T-helper 17 cell (primary cell): ENCODE data around the gene BEAN1. TPM values are rescaled to one million over a fixed set of nuclear protein-coding genes. Genes with fewer than 3 reads are reported as not detected.

Experiments
- ATAC-seq: fragments of 150-1000 bp; cut with Tn5 transposase; 2 replicates; pipeline ENCODE4 v1.10.0; 2021; ENCODE audit warnings: mild to moderate bottlenecking, moderate library complexity
- DNase-seq, 3 donors: peaks; one replicate each; pipeline versions ENCODE4 v3.0.0 to v3.0.0-alpha.2; 2020 to 2021
- H3K9me3 ChIP-seq: one replicate; pipeline ENCODE4 v1.7.0; 2013; ENCODE audit warnings: low read length, mild to moderate bottlenecking; ENCODE audit not compliant: control insufficient read depth, poor library complexity, severe bottlenecking
- H3K27ac Mint-ChIP-seq: one replicate; pipeline ENCODE4 v1.8.0; 2022; ENCODE audit warnings: mild to moderate bottlenecking, moderate library complexity, mixed read lengths
- H3K27me3 Mint-ChIP-seq: one replicate; pipeline ENCODE4 v1.8.0; 2022; ENCODE audit warnings: mixed read lengths
- H3K36me3 Mint-ChIP-seq: one replicate; pipeline ENCODE4 v1.8.0; 2022; ENCODE audit warnings: low read depth, mixed read lengths
- H3K4me1 Mint-ChIP-seq: one replicate; pipeline ENCODE4 v1.8.0; 2022; ENCODE audit warnings: mild to moderate bottlenecking, mixed read lengths
- H3K4me3 Mint-ChIP-seq: one replicate; pipeline ENCODE4 v1.8.0; 2022; ENCODE audit warnings: mild to moderate bottlenecking, moderate library complexity, mixed read lengths
- total RNA-seq, 4 donors: library from RNA in 2 of 4; stranded (reverse) in 2 of 4; gene quantifications; one replicate each; pipeline ENCODE4 v1.2.3 and lab custom pipeline; 2022 to 2026

The BEAN1 gene
- total RNA-seq, 2 donors from 2014 or later = not detected

DNA sequence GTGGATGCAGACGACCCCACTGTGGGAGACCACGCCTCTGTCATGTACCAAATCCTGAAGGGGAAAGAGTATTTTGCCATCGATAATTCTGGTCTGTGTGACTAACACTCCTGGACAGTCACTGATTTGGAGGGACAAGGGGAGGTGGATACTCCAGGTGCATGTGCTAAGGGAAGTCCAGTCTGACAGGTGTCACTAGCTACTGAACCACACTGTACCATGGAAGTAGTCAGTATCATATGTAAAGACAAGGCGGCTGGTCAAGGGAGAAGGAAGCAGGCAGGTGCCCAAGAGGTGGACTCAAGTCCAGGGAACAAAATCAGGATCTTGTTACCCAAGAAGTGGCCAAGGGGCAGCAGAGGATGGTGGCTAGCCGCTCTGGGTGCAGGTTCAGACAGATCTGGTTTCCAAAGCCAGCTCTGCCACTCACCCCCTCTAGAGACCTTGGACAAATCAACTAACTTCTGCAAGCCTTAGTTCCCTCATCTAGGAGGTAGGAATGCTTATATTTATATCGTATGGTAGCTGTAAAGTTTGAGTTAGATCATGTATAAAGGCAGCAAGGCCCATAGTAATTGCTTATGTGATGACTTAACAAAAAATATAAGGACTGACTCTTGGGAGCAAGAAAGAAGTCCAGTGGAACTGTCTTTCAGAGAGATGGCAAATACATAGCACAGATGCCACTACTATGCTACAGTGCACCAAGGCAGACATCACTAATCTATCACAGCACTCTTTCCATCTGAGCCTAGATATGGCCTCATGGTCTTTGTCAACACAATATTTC, 38.5 kb upstream of the BEAN1 start:
- no peak for DNase-seq
- no peak for ATAC-seq
- H3K27me3 Mint-ChIP-seq = peaks cover 17% of the 10 kb centered on the region
- H3K27ac Mint-ChIP-seq = no peak overlapping the region
- H3K9me3 ChIP-seq = no peaks in the 10 kb centered on the region
- peaks cover 2% of the 10 kb centered on the region for H3K36me3 Mint-ChIP-seq
- no peak overlapping the region for H3K4me3 Mint-ChIP-seq
- H3K4me1 Mint-ChIP-seq = peaks cover 2% of the 10 kb centered on the region

- H3K4me1 Mint-ChIP-seq = peaks cover 2% of the 10 kb centered on the region
- H3K4me3 Mint-ChIP-seq = no peak overlapping the region
- no peaks in the 10 kb centered on the region for H3K9me3 ChIP-seq
- ATAC-seq = no peak
- H3K36me3 Mint-ChIP-seq = peaks cover 2% of the 10 kb centered on the region
- no peak for DNase-seq
- H3K27ac Mint-ChIP-seq = no peak overlapping the region
- peaks cover 17% of the 10 kb centered on the region for H3K27me3 Mint-ChIP-seq
Measured at GRCh38 chr16:66389256-66390176, 37.6 kb upstream of the BEAN1 start.

DNA sequence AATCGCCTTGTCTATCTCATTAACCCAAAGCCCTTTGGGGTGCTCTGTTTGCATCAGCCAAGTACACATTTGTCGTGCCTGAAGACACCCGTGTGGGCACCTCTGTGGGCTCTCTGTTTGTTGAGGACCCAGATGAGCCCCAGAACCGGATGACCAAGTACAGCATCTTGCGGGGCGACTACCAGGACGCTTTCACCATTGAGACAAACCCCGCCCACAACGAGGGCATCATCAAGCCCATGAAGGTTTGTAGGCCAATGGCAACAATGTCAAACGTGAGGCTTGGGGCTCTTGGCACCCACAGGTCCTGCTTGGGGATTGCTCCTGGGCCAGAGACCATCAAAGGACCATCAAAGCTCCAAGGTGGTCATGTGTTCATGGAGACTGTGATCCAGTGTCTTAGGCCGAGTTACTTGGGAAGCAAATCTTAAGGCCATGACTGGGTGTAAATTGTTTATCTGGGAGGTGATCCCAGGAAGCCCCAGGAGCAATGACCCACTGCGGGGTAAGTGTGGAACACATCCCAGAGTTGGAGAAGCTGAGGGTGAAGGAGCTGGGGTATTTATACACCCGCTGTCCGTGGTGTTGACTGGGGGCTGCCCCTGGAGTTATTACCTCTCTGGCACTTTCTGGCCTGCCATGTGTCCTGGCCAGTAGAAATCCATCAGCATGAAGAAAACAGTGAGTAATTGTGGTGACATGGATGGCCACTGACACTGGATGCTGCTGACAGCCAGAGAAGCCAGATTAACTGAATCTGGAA, 36.6 kb upstream of the BEAN1 start:
- no peak for ATAC-seq
- peaks cover 12% of the 10 kb centered on the region for H3K27me3 Mint-ChIP-seq
- H3K36me3 Mint-ChIP-seq = no peaks in the 10 kb centered on the region
- H3K4me3 Mint-ChIP-seq = no peak overlapping the region
- no peak for DNase-seq
- H3K9me3 ChIP-seq = no peaks in the 10 kb centered on the region
- H3K4me1 Mint-ChIP-seq = peaks cover 2% of the 10 kb centered on the region
- no peak overlapping the region for H3K27ac Mint-ChIP-seq

GRCh38 chr16:66391726-66392670, 35.1 kb upstream of the BEAN1 start:
- peaks cover 2% of the 10 kb centered on the region for H3K4me1 Mint-ChIP-seq
- no peaks in the 10 kb centered on the region for H3K9me3 ChIP-seq
- H3K27me3 Mint-ChIP-seq = peaks cover 13% of the 10 kb centered on the region
- no peak for ATAC-seq
- no peak overlapping the region for H3K27ac Mint-ChIP-seq
- no peak overlapping the region for H3K4me3 Mint-ChIP-seq
- DNase-seq = no peak
- no peaks in the 10 kb centered on the region for H3K36me3 Mint-ChIP-seq

- no peaks in the 10 kb centered on the region for H3K9me3 ChIP-seq
- Mint-ChIP-seq H3K27me3 (peaks cover 20% of the 10 kb centered on the region), H3K36me3 (no peaks in the 10 kb centered on the region), H3K4me3 (no peak overlapping the region), H3K27ac (no peak overlapping the region), H3K4me1 (peaks cover 4% of the 10 kb centered on the region)
- ATAC-seq (no peak), DNase-seq (no peak)
Measured at GRCh38 chr16:66395806-66396555, 31.1 kb upstream of the BEAN1 start.

DNA sequence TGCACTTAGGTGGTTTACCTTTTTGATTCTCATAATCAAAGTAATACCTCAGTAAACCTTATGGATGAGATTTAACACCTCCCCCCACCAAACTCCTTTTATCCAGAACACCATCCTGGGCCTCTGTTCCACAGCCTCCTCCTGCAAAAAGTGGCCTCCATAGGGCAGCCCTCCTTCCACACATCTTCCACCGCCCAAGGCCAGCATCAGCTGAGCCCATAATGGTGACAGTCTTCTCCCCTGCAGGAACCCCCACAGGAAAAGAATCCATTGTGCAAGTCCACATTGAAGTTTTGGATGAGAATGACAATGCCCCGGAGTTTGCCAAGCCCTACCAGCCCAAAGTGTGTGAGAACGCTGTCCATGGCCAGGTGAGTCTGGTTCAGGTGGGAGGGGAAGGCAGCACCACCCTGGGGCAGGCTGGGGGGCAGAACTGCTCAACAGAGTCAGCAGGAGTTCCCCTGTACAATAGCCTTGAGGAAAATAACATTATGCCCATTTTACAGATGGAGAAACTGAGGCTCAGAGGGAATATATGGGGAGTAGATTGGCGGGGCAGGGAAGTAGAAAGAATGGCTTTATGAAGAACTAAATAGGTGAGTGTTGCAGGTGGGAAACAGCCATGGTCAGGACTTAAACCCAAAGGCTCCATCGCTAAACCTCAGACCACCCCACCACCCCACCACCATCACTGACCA, 29.2 kb upstream of the BEAN1 start:
- no peak for DNase-seq
- Mint-ChIP-seq H3K36me3 (no peaks in the 10 kb centered on the region), H3K4me3 (no peak overlapping the region), H3K27ac (no peak overlapping the region), H3K27me3 (peaks cover 20% of the 10 kb centered on the region), H3K4me1 (peaks cover 2% of the 10 kb centered on the region)
- no peak for ATAC-seq
- H3K9me3 ChIP-seq = no peaks in the 10 kb centered on the region

DNA sequence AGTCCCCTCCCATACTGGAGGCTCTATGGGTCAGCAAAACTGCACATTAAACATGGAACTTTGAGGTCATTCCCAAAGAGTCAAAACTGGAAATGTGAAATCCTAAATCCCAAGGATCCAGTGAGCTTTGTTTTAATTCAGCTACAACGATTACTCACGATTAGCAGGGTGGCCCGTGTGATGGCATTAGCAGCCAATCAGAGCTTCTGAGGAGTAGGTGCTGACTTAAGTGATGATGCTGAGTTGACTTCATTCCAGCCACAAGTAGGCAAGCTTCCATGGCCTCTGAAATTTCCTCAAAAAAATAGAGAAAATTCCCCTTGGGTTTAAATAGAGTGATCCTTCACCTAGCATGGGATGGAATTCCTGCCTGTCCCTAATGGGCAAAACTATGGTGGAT, 28.1 kb upstream of the BEAN1 start:
- no peak overlapping the region for H3K27ac Mint-ChIP-seq

GRCh38 chr16:66399930-66400329, 27.2 kb upstream of the BEAN1 start:
- ATAC-seq (no peak), DNase-seq (no peak)
- Mint-ChIP-seq H3K27ac (no peak overlapping the region), H3K27me3 (peaks cover 20% of the 10 kb centered on the region), H3K4me1 (peaks cover 2% of the 10 kb centered on the region), H3K36me3 (no peaks in the 10 kb centered on the region), H3K4me3 (no peak overlapping the region)
- H3K9me3 ChIP-seq = no peaks in the 10 kb centered on the region

More for the DNA sequence above, 28.1 kb upstream of the BEAN1 start:
- Mint-ChIP-seq H3K4me3 (no peak overlapping the region), H3K4me1 (peaks cover 2% of the 10 kb centered on the region), H3K27me3 (peaks cover 20% of the 10 kb centered on the region), H3K36me3 (no peaks in the 10 kb centered on the region)
- no peaks in the 10 kb centered on the region for H3K9me3 ChIP-seq
- DNase-seq (no peak), ATAC-seq (no peak)

GRCh38 chr16:66400503-66401380, 26.4 kb upstream of the BEAN1 start:
- peaks cover 18% of the 10 kb centered on the region for H3K27me3 Mint-ChIP-seq
- H3K9me3 ChIP-seq = no peaks in the 10 kb centered on the region
- no peak overlapping the region for H3K4me3 Mint-ChIP-seq
- no peak overlapping the region for H3K27ac Mint-ChIP-seq
- peaks cover 2% of the 10 kb centered on the region for H3K4me1 Mint-ChIP-seq
- no peak for DNase-seq
- H3K36me3 Mint-ChIP-seq = no peaks in the 10 kb centered on the region
- no peak for ATAC-seq

- ATAC-seq = no peak
- no peak for DNase-seq
- peaks cover 2% of the 10 kb centered on the region for H3K4me1 Mint-ChIP-seq
Measured at GRCh38 chr16:66401610-66402009, 25.5 kb upstream of the BEAN1 start.

DNA sequence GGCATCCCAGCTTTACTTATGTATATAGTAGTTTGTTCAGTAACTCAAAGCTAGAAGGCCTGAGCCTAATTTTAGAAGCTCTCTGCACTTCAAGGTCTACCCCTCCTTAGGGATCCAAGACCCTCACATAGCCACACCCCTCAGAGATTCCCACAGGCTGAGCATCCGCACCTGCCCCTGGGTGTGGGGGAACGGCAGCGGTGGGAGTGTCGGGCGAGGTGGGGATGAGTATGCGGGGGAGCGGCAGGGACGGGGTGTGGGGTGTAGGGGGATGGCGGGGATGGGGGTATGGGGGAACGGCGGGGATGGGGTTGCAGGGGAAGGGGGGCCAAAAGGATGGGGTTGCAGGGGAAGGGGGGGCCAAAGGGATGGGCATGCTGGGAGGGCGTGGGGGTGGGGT, 24.9 kb upstream of the BEAN1 start:
- no peak for DNase-seq
- ATAC-seq = no peak
- H3K9me3 ChIP-seq = no peaks in the 10 kb centered on the region
- Mint-ChIP-seq H3K4me3 (no peak overlapping the region), H3K4me1 (peaks cover 6% of the 10 kb centered on the region), H3K36me3 (no peaks in the 10 kb centered on the region), H3K27ac (no peak overlapping the region), H3K27me3 (peaks cover 18% of the 10 kb centered on the region)

More at GRCh38 chr16:66401610-66402009, 25.5 kb upstream of the BEAN1 start:
- H3K27ac Mint-ChIP-seq = no peak overlapping the region
- H3K27me3 Mint-ChIP-seq = peaks cover 18% of the 10 kb centered on the region
- H3K4me3 Mint-ChIP-seq = no peak overlapping the region
- H3K36me3 Mint-ChIP-seq = no peaks in the 10 kb centered on the region
- H3K9me3 ChIP-seq = no peaks in the 10 kb centered on the region
